HG03060 (cell line): ENCODE results near the gene TARDBP.
"Not testable (repeated sequence)": the region's sequence is repeated elsewhere in the genome, so short reads cannot be mapped to it uniquely, and the experiment has no call there.

Experiments
- ATAC-seq: cut with Tn5 transposase; IDR thresholded peaks from one replicate; pipeline ENCODE4 v1.9.1; 2021; ENCODE audit warnings: low read depth, moderate number of reproducible peaks; ENCODE audit not compliant: unreplicated experiment

Gene TARDBP

GRCh38 chr1:10990828-10991227 is 21.6 kb upstream of the TARDBP start:
- ATAC-seq = no peak

GRCh38 chr1:10992004-10992403 is 20.4 kb upstream of the TARDBP start:
- not testable (repeated sequence) for ATAC-seq

- no peak for ATAC-seq
These were observed 19.6 kb upstream of the TARDBP start for GRCh38 chr1:10992864-10993263.

- ATAC-seq = no peak
These were observed 16.4 kb upstream of the TARDBP start for GRCh38 chr1:10996100-10996499.

GRCh38 chr1:11000526-11000925 is 11.9 kb upstream of the TARDBP start:
- ATAC-seq = no peak

GRCh38 chr1:11013160-11013531 is 692 bp downstream of the TARDBP start:
- ATAC-seq = no peak

- not testable (repeated sequence) for ATAC-seq
These were observed 6.9 kb downstream of the TARDBP start for GRCh38 chr1:11019358-11019757.

GRCh38 chr1:11019971-11020370 is 7.5 kb downstream of the TARDBP start:
- no peak for ATAC-seq

GRCh38 chr1:11023201-11023600 is 10.7 kb downstream of the TARDBP start:
- no peak for ATAC-seq

- ATAC-seq = no peak
These were observed 11.9 kb downstream of the TARDBP start for GRCh38 chr1:11024154-11024873.

- ATAC-seq = no peak
These were observed 12.4 kb downstream of the TARDBP start for GRCh38 chr1:11024874-11025203.

- ATAC-seq = no peak
These were observed 13.2 kb downstream of the TARDBP start for GRCh38 chr1:11025618-11026017.

- ATAC-seq = no peak
These were observed 13.6 kb downstream of the TARDBP start for GRCh38 chr1:11026052-11026451.

- no peak for ATAC-seq
These were observed 14.4 kb downstream of the TARDBP start for GRCh38 chr1:11026903-11027302.

- no peak for ATAC-seq
These were observed 14.9 kb downstream of the TARDBP start for GRCh38 chr1:11027316-11027715.

- no peak for ATAC-seq
These were observed 15.6 kb downstream of the TARDBP start for GRCh38 chr1:11028018-11028417.

GRCh38 chr1:11030865-11031264 is 18.4 kb downstream of the TARDBP start:
- no peak for ATAC-seq

GRCh38 chr1:11031624-11032262 is 19.3 kb downstream of the TARDBP start:
- ATAC-seq = no peak

GRCh38 chr1:11037019-11037739 is 24.7 kb downstream of the TARDBP start:
- not testable (repeated sequence) for ATAC-seq

GRCh38 chr1:11037740-11038182 is 25.3 kb downstream of the TARDBP start:
- no peak for ATAC-seq

- no peak for ATAC-seq
These were observed 27.1 kb downstream of the TARDBP start for GRCh38 chr1:11039351-11040104.
